SK-N-SH treated with all-trans-retinoic acid at 6 μM for 48 hours (cell line): Measurements from ENCODE around the gene SLC38A3.

Experiments used
- ATAC-seq: fragments of 200-7000 bp; cut with Tn5 transposase; 3 replicates; pipeline ENCODE4 v1.9.1; 2020; ENCODE audit warnings: mild to moderate bottlenecking, moderate library complexity
- ARNTL ChIP-seq: fragments of 450-650 bp; formaldehyde crosslinking; IDR thresholded peaks from 2 replicates; pipeline ENCODE4 v1.5.0; 2020; ENCODE audit warnings: low read depth, mild to moderate bottlenecking, moderate library complexity, borderline replicate concordance
- BACH2 ChIP-seq: fragments of 250-450 bp; sonication (Bioruptor Pico); IDR thresholded peaks from 2 replicates; pipeline ENCODE4 v1.9.0; 2021; ENCODE audit warnings: mild to moderate bottlenecking, borderline replicate concordance
- CREB5 ChIP-seq: fragments of 250-450 bp; sonication (Bioruptor Pico); IDR thresholded peaks from 2 replicates; pipeline ENCODE4 v1.5.1; 2020; ENCODE audit warnings: low read depth, mild to moderate bottlenecking, moderate library complexity
- CSDC2 ChIP-seq: fragments of 250-450 bp; sonication (Bioruptor Pico); IDR thresholded peaks from 2 replicates; pipeline ENCODE4 v1.5.0; 2020; ENCODE audit warnings: mild to moderate bottlenecking, moderate library complexity
- CSRNP3 ChIP-seq: fragments of 250-450 bp; sonication (Bioruptor Pico); IDR thresholded peaks from 2 replicates; pipeline ENCODE4 v1.5.1; 2021; ENCODE audit warnings: mild to moderate bottlenecking, moderate library complexity
- ESRRG ChIP-seq: fragments of 250-450 bp; sonication (Bioruptor Pico); IDR thresholded peaks from 2 replicates; pipeline ENCODE4 v1.6.1; 2021; ENCODE audit warnings: mild to moderate bottlenecking
- GLIS3 ChIP-seq: fragments of 250-450 bp; sonication (Bioruptor Pico); IDR thresholded peaks from 2 replicates; pipeline ENCODE4 v1.5.0; 2020; ENCODE audit warnings: mild to moderate bottlenecking, moderate library complexity
- ISL1 ChIP-seq: fragments of 250-450 bp; sonication (Bioruptor Pico); IDR thresholded peaks from 2 replicates; pipeline ENCODE4 v2.1.2; 2022; ENCODE audit warnings: mild to moderate bottlenecking, moderate library complexity
- PATZ1 ChIP-seq: fragments of 250-450 bp; sonication (Bioruptor Pico); IDR thresholded peaks from 2 replicates; pipeline ENCODE4 v1.8.0; 2020; ENCODE audit warnings: mild to moderate bottlenecking, moderate library complexity, borderline replicate concordance
- PPARA ChIP-seq: fragments of 250-450 bp; sonication (Bioruptor Pico); IDR thresholded peaks from 2 replicates; pipeline ENCODE4 v1.5.0; 2020; ENCODE audit warnings: mild to moderate bottlenecking, borderline replicate concordance
- TCF4 ChIP-seq: fragments of 250-450 bp; sonication (Bioruptor Pico); IDR thresholded peaks from 2 replicates; pipeline ENCODE4 v1.8.0; 2021; ENCODE audit warnings: mild to moderate bottlenecking, moderate library complexity, borderline replicate concordance
- TOX ChIP-seq: fragments of 250-450 bp; sonication (Bioruptor Pico); IDR thresholded peaks from 2 replicates; pipeline ENCODE4 v1.8.0; 2021; ENCODE audit warnings: mild to moderate bottlenecking, moderate library complexity, borderline replicate concordance
- ZC3H10 ChIP-seq: fragments of 250-450 bp; sonication (Bioruptor Pico); IDR thresholded peaks from 2 replicates; pipeline ENCODE4 v1.5.1; 2021; ENCODE audit warnings: mild to moderate bottlenecking, moderate library complexity
- ZFP3 ChIP-seq: fragments of 250-450 bp; sonication (Bioruptor Pico); IDR thresholded peaks from 2 replicates; pipeline ENCODE4 v1.5.0; 2020; ENCODE audit warnings: mild to moderate bottlenecking, moderate library complexity
- ZFP30 ChIP-seq: fragments of 450-650 bp; formaldehyde crosslinking; IDR thresholded peaks from 2 replicates; pipeline ENCODE4 v1.5.0; 2022; ENCODE audit warnings: mild to moderate bottlenecking, moderate library complexity
- ZNF565 ChIP-seq: fragments of 450-650 bp; formaldehyde crosslinking; conservative IDR thresholded peaks from 2 replicates; pipeline ENCODE4 v1.5.0; 2020; ENCODE audit warnings: low read depth, mild to moderate bottlenecking, moderate library complexity
- ZNF70 ChIP-seq: fragments of 450-650 bp; formaldehyde crosslinking; IDR thresholded peaks from 2 replicates; pipeline ENCODE4 v1.5.0; 2020; ENCODE audit warnings: mild to moderate bottlenecking, moderate library complexity
- ZNF8 ChIP-seq: fragments of 450-650 bp; formaldehyde crosslinking; IDR thresholded peaks from 2 replicates; pipeline ENCODE4 v1.5.0; 2020; ENCODE audit warnings: mild to moderate bottlenecking, moderate library complexity
- TF ChIP-seq, protein P1 (sequence below): fragments of 250-450 bp; sonication (Bioruptor Pico); IDR thresholded peaks from 2 replicates; pipeline ENCODE4 v1.5.0; 2020; ENCODE audit warnings: mild to moderate bottlenecking, moderate library complexity

Gene SLC38A3

DNA sequence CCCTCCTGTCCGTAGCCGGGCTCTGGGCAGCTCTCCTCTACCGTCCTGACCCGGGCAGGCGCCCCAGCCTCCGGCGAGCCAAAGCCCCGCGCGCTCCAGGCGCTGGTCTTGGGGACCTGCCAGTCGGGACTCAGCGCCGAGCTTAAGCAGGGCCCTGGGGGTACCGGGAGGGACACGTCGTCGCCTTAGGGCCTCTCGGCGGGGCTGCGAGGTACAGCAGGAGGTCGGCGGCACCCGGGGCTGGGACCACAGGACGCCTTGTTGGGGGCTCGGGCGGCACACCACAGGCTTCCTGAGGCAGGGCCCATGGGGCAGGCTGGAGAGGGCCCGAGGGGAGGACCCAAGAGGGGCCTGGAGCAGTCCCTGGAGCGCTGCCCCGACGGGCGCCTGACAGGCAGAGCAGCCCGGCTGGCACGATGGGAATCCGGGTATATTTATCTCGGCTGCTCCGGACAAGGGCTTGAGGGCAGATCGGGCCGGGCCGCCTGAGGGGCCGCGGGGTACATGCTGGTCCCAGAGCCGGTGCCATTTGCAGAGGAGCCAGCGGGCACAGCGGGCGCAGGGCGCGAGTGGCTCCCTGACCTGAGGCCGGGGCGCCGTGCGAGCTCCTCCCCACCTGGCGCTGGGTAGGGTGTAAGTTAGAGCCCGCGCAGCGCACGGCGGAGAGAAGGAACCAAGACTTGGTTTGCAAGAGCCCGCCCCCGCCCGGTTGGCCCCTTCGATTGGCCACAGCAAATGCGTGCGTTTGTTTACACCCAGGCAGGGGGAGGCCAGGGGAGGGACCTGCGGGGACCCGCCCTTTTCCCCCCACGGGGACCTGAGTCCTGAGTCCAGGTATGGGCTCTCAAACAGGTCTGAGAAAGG is 574 bp downstream of the SLC38A3 start (continued):
- no peak for TF ChIP-seq CSRNP3 (CRISPR knock-in tag)

DNA sequence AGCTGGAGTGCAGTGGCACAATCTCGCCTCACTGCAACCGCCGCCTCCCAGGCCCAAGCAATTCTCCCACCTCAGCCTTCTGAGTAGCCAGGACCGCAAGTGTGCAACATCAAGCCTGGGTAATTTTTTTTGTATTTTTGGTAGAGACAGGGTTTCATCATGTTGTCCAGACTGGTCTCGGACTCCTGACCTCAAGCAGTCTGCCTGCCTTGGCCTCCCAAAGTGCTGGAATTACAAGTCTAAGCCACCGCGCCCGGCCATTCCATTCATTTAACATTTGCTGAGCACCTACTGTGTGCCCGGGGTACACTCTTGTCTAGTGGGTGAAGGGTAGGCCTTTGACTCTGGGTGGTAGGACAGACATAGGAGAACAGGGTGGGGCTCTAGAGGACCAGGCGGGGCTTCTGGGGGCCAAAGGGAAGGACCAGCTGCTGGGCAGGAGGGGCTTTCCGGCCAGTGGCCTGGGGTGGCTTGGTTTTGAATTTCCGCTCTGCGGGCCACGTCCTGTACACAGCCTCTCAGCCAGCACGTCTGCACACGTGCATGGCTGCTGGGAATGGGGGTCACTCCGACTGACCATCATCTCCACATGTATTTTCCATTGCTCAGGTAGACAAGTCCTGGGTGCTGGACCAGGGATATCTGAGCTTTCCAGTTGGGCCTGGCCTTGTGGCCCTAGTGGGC is 2.4 kb downstream of the SLC38A3 start:
- no peak for TF ChIP-seq BACH2 (CRISPR knock-in tag)
- no peak for TF ChIP-seq ZNF565 (CRISPR knock-in tag)
- TF ChIP-seq ARNTL = no peak
- TF ChIP-seq ZFP3 (CRISPR knock-in tag) = no peak
- TF ChIP-seq PPARA = no peak
- TF ChIP-seq PATZ1 (CRISPR knock-in tag) = no peak
- no peak for TF ChIP-seq TOX (CRISPR knock-in tag)
- no peak for TF ChIP-seq ZFP30 (CRISPR knock-in tag)
- TF ChIP-seq CSDC2 (CRISPR knock-in tag) = no peak
- no peak for TF ChIP-seq CSRNP3 (CRISPR knock-in tag)
- TF ChIP-seq GLIS3 (CRISPR knock-in tag) = no peak
- TF ChIP-seq ZNF70 (CRISPR knock-in tag) = no peak
- TF ChIP-seq, protein P1, sequence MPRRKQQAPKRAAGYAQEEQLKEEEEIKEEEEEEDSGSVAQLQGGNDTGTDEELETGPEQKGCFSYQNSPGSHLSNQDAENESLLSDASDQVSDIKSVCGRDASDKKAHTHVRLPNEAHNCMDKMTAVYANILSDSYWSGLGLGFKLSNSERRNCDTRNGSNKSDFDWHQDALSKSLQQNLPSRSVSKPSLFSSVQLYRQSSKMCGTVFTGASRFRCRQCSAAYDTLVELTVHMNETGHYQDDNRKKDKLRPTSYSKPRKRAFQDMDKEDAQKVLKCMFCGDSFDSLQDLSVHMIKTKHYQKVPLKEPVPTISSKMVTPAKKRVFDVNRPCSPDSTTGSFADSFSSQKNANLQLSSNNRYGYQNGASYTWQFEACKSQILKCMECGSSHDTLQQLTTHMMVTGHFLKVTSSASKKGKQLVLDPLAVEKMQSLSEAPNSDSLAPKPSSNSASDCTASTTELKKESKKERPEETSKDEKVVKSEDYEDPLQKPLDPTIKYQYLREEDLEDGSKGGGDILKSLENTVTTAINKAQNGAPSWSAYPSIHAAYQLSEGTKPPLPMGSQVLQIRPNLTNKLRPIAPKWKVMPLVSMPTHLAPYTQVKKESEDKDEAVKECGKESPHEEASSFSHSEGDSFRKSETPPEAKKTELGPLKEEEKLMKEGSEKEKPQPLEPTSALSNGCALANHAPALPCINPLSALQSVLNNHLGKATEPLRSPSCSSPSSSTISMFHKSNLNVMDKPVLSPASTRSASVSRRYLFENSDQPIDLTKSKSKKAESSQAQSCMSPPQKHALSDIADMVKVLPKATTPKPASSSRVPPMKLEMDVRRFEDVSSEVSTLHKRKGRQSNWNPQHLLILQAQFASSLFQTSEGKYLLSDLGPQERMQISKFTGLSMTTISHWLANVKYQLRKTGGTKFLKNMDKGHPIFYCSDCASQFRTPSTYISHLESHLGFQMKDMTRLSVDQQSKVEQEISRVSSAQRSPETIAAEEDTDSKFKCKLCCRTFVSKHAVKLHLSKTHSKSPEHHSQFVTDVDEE (CRISPR knock-in tag) = no peak

DNA sequence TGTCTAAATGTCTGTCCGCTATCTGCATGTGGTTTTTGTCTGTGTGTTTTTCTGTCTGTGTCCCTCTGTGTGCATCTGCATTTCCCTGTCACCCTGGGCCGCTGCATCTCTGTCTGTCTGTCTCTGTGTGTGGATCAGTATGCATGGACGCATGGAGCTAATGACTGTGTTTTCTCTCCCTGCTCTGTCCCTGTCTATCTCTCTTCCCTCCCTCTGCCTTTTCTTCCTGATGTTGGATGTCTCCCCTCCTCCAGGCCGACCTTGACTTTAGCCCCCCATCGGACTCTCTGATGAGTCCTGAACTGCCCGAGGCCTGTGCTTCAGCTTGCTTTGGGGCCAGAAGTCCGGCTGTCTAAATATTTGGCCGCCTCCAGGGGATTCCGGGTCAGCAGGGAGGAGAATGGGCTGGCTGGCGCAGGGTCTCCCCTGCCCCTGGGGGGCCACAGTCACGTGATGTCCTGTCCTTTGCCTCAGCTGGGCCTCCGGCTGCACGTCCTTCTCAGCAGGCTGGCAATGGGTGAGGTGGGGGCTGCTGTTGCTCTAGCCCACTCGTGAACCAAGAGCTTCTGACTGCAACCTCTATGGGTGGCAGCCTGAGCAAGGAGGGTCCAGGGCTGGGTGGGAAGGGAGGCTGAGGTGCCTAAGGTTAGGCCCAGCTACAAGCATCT is 3.7 kb downstream of the SLC38A3 start:
- ATAC-seq = no peak
- TF ChIP-seq ZFP3 (CRISPR knock-in tag) = no peak
- TF ChIP-seq ZNF8 (CRISPR knock-in tag) = no peak
- TF ChIP-seq ARNTL = no peak
- TF ChIP-seq ZNF565 (CRISPR knock-in tag) = no peak
- no peak for TF ChIP-seq TCF4 (CRISPR knock-in tag)
- TF ChIP-seq PPARA = no peak
- TF ChIP-seq, protein P1 (CRISPR knock-in tag) = no peak
- TF ChIP-seq CREB5 = no peak
- no peak for TF ChIP-seq CSRNP3 (CRISPR knock-in tag)
- TF ChIP-seq BACH2 (CRISPR knock-in tag) = no peak
- TF ChIP-seq GLIS3 (CRISPR knock-in tag) = no peak
- TF ChIP-seq ISL1 (CRISPR knock-in tag) = no peak
- TF ChIP-seq ESRRG (CRISPR knock-in tag) = no peak
- TF ChIP-seq ZC3H10 (CRISPR knock-in tag) = no peak
- TF ChIP-seq ZFP30 (CRISPR knock-in tag) = no peak
- TF ChIP-seq CSDC2 (CRISPR knock-in tag) = no peak
- TF ChIP-seq ZNF70 (CRISPR knock-in tag) = no peak

More for the DNA sequence above, 2.4 kb downstream of the SLC38A3 start:
- no peak for ATAC-seq
